Measurements from ENCODE around the gene MTG1. TPM values are rescaled to one million over a fixed set of nuclear protein-coding genes. Genes with fewer than 3 reads are reported as not detected.

The MTG1 gene
- total RNA-seq, 1 experiment from 2014 or later, result 83.3 TPM

DNA sequence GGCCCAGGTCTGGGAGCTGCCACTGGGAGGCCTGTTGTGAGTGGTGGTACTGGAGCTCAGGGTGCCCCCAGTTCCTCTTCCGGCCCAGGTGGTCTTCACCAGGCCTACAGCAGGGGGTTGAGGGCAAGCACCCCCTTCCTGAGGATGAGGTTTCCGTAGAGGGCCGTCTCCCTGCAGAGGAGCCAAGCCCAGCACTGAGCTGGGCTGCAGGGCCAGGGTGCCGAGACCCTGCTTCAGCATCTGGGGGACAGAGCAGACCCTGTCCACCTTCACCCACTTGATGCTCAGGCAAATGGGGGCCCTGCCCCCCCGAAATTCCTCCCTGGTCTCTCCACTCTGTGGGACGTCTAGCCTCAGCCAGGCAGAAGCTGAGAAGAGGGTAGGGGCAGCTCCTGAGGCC, 38.7 kb upstream of the MTG1 start:
- POLR2A ChIA-PET (ENCODE audit: low non-redundant PET), result no interaction called here
- TF ChIP-seq EZH2 (IDR thresholded peaks at IDR 0.05; ENCODE audit: borderline replicate concordance, low read depth, low read length, poor library complexity, severe bottlenecking), result no peak
- TF ChIP-seq, protein P1, sequence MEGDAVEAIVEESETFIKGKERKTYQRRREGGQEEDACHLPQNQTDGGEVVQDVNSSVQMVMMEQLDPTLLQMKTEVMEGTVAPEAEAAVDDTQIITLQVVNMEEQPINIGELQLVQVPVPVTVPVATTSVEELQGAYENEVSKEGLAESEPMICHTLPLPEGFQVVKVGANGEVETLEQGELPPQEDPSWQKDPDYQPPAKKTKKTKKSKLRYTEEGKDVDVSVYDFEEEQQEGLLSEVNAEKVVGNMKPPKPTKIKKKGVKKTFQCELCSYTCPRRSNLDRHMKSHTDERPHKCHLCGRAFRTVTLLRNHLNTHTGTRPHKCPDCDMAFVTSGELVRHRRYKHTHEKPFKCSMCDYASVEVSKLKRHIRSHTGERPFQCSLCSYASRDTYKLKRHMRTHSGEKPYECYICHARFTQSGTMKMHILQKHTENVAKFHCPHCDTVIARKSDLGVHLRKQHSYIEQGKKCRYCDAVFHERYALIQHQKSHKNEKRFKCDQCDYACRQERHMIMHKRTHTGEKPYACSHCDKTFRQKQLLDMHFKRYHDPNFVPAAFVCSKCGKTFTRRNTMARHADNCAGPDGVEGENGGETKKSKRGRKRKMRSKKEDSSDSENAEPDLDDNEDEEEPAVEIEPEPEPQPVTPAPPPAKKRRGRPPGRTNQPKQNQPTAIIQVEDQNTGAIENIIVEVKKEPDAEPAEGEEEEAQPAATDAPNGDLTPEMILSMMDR (conservative IDR thresholded peaks at IDR 0.05; ENCODE audit: low read depth, low read length), result no peak
- no TSS peak for BruUV-seq (replicated peaks)
- Histone ChIP-seq H3K4me1 (ENCODE audit: insufficient read depth, low read length, poor library complexity, severe bottlenecking) (no peaks in the 10 kb centered on the region), H3K9me3 (ENCODE audit: low read depth, low read length, poor library complexity, severe bottlenecking) (no peaks in the 10 kb centered on the region), H3K27ac (ENCODE audit: low read depth, low read length, poor library complexity, severe bottlenecking) (no peak overlapping the region), H3K4me3 (ENCODE audit: low read depth, low read length, poor library complexity, severe bottlenecking) (no peak overlapping the region), H3K27me3 (replicated peaks; ENCODE audit: insufficient read depth, low read depth, low read length, poor library complexity) (no peaks in the 10 kb centered on the region), H3K36me3 (ENCODE audit: insufficient read depth, low read length, poor library complexity, severe bottlenecking) (no peaks in the 10 kb centered on the region)
- CTCF ChIA-PET, result no interaction called here
- DNase-seq (ENCODE audit: low spot score), result no peak
- intact Hi-C loops (cut with micrococcal nuclease; ENCODE audit: unreplicated experiment), result no loop called here

DNA sequence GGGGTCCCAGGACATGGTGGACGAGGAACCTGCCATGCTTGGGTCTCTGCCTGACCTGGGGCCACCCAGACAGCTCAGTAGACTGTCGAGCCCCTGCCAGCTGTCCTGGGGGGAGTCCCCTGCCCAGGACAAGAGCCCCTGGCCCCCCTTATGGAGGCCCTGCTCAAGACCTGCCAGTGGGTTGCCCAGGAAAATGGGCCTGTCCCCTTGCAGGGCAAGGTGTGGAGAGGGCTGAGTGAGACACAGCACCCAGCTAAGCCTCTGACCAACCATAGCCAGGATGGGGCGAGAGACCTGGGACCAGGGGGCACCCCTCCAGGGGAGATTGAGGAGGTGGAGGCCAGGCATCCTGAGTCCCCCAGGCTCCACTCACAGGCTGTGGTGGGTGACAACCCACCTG, 38.0 kb upstream of the MTG1 start:
- intact Hi-C loops (cut with micrococcal nuclease; ENCODE audit: unreplicated experiment), result no loop called here
- DNase-seq (ENCODE audit: low spot score), result no peak
- Histone ChIP-seq H3K4me3 (ENCODE audit: low read depth, low read length, poor library complexity, severe bottlenecking) (no peak overlapping the region), H3K27ac (ENCODE audit: low read depth, low read length, poor library complexity, severe bottlenecking) (no peak overlapping the region), H3K4me1 (ENCODE audit: insufficient read depth, low read length, poor library complexity, severe bottlenecking) (no peaks in the 10 kb centered on the region), H3K9me3 (ENCODE audit: low read depth, low read length, poor library complexity, severe bottlenecking) (no peaks in the 10 kb centered on the region), H3K27me3 (replicated peaks; ENCODE audit: insufficient read depth, low read depth, low read length, poor library complexity) (no peaks in the 10 kb centered on the region), H3K36me3 (ENCODE audit: insufficient read depth, low read length, poor library complexity, severe bottlenecking) (no peaks in the 10 kb centered on the region)
- CTCF ChIA-PET, result no interaction called here
- POLR2A ChIA-PET (ENCODE audit: low non-redundant PET), result no interaction called here
- no TSS peak for BruUV-seq (replicated peaks)
- TF ChIP-seq, protein P1 (conservative IDR thresholded peaks at IDR 0.05; ENCODE audit: low read depth, low read length), result no peak
- no peak for TF ChIP-seq EZH2 (IDR thresholded peaks at IDR 0.05; ENCODE audit: borderline replicate concordance, low read depth, low read length, poor library complexity, severe bottlenecking)

DNA sequence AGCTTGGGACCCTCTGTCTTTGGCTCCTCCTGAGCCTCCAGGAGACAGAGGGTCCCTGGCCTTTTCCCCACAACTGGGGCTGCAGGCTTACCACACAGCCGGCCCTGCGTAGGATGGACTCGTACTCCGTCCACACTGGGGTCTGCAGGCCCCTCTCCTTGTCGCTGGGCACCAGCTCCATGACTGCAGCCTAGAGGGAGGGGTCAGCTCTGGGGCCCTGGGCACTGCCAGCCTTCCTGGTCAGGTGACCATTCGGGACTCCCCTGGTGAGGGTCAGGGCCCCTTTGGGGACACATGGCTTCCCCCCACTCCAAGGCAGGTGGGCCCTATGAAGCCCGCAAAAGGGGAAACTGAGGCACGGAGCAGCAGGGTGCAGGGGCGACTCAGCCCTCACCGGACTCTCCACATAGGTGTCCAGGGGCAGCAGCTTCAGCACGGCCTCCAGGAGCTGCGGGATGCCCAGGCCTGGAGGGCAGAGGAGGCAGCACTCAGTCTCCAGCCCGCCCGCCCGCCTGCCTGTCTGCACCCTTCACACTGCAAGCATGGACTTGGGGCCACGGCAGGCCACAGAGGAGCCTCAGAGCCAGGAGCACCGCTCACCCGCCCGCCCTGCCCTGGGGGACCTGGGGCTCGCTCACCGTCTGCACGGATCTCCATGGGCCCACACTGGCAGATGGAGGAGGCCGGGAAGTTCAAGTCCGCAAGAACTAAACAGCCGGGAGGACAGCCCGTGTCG, 37.2 kb upstream of the MTG1 start:
- peak overlapping the region; percentile 85 for H3K4me3 ChIP-seq (ENCODE audit: low read depth, low read length, poor library complexity, severe bottlenecking)
- peak overlapping the region; percentile 86 for H3K27ac ChIP-seq (ENCODE audit: low read depth, low read length, poor library complexity, severe bottlenecking)
- ChIA-PET POLR2A (ENCODE audit: low non-redundant PET) (no interaction called here), CTCF (no interaction called here)
- no peak for DNase-seq (ENCODE audit: low spot score)
- no peak for TF ChIP-seq EZH2 (IDR thresholded peaks at IDR 0.05; ENCODE audit: borderline replicate concordance, low read depth, low read length, poor library complexity, severe bottlenecking)
- TF ChIP-seq, protein P1 (conservative IDR thresholded peaks at IDR 0.05; ENCODE audit: low read depth, low read length), result no peak
- H3K36me3 ChIP-seq (ENCODE audit: insufficient read depth, low read length, poor library complexity, severe bottlenecking), result no peaks in the 10 kb centered on the region
- H3K9me3 ChIP-seq (ENCODE audit: low read depth, low read length, poor library complexity, severe bottlenecking), result no peaks in the 10 kb centered on the region
- intact Hi-C loops (cut with micrococcal nuclease; ENCODE audit: unreplicated experiment), result no loop called here
- no peaks in the 10 kb centered on the region for H3K27me3 ChIP-seq (replicated peaks; ENCODE audit: insufficient read depth, low read depth, low read length, poor library complexity)
- BruUV-seq (replicated peaks), result TSS peak; percentile 27
- no peaks in the 10 kb centered on the region for H3K4me1 ChIP-seq (ENCODE audit: insufficient read depth, low read length, poor library complexity, severe bottlenecking)
